GM21786 (cell line): ENCODE measurements around the gene IDUA.

Experiments used
- ATAC-seq: cut with Tn5 transposase; IDR thresholded peaks from one replicate; pipeline ENCODE4 v1.9.1; 2021; ENCODE audit not compliant: unreplicated experiment

IDUA gene

DNA sequence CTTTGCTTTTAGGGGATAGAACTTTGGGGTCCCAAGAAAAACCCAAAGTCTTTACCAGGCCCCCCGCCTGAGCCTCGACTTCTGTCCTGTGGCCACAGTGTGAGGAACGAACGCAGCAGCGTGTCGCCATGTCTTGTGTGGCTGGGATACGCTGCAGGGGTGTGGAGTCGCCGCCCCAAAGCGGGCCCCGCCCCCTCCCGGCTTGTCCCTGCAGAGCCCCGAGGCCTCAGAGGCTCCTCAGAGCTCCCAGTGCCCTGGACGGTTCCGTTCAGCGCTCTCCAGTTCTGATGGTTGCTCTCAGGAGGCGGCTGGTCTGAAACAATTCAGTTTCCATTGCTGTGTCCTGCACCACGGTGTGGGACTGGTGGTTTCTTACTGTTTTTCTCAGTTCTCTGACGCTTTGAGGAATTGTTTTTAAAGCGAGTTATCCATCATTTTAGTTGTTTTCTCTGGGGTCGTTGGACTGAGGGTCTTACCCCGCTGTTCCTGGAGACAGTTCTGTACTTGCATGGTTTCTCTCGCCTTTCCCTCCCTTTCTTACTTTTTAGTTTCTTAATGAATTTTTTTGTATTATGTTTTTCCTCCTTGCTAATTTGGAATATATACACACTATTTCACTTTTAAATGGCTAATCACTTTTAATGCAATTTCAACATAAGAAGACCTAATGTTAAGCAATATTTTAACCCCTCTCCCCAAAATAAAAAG, 1.6 kb upstream of the IDUA start:
- ATAC-seq = no peak

- no peak for ATAC-seq
Measured at GRCh38 chr4:986428-986878, 391 bp upstream of the IDUA start.

- ATAC-seq = no peak
Measured at GRCh38 chr4:987624-988513, 1.0 kb downstream of the IDUA start.

DNA sequence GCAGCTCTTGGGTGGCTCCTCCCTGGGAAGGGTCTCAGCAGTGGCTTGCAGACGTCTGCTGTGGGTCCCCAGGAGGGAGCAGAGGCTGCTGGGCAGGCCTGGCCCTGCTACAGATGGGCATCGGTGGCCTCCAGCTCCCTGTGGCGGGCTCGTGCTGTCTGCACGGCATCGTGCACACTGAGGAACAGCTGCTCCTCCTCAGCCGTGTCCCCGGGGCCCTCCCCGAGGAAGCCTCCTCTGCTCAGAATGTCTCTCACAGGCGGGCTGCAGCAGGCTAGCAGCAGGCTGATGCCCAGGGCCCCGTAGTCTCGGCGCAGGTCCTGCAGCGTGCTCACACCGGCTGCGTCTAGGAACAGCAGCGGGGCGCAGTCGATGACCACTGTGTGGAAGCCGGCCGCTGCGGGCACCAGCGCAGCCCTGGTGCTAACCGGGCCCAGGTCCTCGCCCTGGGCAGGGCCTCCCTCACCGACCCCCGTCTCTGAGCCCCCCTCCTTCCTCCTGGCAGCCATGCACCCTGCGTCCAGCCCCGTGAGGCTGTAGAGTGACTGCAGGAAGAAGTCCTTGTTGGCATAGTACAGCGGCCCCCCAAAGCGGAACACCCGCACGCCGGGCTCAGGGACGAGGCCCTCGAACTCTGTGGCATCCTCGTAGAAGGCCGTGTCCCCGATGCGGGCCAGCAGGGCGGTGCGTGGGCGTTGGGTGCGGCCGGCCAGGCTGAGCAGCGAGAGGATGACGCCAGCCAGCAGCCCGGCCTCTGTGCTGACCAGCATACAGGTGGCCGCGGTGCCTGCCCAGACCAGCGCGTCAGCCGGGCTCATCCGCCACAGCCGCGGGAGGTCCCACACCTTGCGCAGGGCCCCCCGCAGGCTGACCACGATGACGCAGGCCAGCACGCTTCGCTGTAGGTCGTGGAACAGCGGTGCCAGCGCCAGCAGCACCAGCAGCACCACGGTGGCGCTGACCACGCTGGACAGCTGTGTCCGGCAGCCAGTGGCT, 2.2 kb downstream of the IDUA start:
- no peak for ATAC-seq

DNA sequence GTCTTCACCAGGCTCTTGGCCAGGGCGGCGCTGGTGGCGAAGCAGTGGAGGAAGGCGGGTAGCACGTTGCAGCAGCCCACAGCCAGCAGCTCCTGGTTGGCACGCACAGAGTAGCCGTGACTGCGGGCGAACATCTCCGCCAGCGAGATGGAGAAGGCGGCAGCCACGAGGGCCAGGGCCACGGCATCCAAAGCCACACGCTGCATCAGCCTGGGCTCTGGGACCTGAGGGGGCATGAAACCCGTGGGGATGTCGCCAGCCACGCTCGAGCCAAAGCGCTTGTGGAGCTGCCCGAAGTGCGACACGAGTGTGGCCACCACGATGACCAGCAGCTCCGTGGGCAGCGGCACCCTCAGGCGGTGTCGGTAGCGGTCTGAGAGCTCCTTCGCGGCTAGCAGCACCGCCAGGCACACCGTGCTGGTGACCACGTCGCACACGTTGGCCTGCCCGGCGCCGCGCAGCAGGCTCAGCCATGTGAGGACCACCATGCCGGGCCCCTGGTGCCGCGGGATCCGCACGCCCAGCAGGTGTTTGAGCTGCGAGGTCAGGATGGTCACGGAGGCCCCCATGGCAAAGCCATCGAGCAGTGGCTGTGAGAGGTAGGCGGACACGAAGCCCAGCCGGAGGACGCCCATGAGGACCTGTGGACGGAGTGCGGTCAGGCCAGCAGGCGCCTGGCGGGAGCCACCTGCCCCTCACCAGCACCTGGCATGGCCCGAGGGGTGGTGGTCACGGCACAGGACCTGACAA, 3.1 kb downstream of the IDUA start:
- ATAC-seq = no peak

DNA sequence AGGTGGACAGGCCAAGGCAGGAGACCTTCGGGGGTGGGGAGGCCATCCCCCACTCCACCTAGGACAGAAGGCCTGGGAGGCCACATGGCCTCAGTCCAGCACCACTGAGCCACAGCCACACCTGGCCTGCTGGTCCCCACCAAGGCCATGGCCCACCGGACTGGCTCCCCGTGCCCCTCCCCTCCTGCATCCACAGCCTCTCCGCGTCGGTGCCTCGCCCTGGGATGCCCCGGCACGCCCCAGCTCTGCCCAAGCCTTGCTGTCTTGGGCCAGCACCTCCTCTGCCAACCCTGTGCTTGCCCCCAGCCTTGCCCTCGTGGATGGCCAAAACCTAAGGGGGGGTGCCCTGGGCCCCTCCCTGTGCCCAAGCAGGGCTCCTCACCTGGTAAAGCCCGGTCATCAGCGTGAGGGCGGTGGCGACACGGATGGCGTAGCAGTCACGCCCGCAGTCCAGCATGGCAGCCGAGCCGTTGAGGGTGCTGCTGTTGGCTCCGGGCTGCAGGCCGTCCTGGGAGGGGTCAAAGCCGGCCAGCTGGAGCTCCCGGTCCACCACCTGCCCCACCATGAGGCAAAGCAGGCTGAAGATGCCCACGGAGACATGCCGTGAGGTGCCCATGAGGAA, 4.0 kb downstream of the IDUA start:
- no peak for ATAC-seq

DNA sequence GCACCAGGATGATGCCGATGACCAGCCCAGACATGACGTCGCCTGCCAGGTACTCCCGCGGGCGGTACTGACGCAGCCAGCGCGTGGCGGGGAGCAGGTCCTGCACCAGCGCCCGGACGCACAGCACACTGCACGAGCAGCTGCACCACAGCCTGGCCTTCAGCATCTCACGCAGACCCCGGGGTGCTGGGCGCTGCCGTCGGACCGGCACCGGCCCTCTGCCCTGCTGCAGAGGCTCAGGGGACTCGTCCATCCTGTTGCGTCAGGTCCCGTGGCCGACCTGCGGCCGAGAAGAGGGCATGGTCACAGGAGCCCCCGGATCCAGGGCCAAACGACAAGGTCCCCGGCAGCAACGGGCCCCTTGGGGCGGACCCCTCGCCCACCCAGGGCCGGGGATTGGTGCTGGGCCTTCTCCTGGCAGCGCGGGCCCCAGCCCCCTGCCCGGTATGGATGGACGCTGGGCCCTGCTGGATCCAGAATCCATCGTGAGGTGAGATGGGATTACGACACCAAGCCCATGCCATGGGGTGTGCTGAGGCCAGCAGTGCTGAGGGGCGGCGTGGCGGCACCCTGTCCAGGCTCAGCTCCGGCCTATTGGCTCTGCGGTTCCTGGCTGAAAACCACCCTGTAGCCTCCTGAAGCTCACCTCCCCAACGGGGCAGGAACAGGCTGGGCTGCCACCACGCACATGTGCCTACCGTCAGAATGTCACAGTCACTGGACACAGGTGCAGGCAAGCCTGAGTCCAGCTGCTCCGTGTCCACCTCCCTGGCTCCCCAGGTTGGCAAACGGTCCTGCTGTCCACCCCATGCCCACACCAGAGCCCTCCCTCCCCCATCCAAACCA, 4.8 kb downstream of the IDUA start:
- ATAC-seq = no peak

- ATAC-seq = no peak
Measured at GRCh38 chr4:992297-993110, 5.7 kb downstream of the IDUA start.

DNA sequence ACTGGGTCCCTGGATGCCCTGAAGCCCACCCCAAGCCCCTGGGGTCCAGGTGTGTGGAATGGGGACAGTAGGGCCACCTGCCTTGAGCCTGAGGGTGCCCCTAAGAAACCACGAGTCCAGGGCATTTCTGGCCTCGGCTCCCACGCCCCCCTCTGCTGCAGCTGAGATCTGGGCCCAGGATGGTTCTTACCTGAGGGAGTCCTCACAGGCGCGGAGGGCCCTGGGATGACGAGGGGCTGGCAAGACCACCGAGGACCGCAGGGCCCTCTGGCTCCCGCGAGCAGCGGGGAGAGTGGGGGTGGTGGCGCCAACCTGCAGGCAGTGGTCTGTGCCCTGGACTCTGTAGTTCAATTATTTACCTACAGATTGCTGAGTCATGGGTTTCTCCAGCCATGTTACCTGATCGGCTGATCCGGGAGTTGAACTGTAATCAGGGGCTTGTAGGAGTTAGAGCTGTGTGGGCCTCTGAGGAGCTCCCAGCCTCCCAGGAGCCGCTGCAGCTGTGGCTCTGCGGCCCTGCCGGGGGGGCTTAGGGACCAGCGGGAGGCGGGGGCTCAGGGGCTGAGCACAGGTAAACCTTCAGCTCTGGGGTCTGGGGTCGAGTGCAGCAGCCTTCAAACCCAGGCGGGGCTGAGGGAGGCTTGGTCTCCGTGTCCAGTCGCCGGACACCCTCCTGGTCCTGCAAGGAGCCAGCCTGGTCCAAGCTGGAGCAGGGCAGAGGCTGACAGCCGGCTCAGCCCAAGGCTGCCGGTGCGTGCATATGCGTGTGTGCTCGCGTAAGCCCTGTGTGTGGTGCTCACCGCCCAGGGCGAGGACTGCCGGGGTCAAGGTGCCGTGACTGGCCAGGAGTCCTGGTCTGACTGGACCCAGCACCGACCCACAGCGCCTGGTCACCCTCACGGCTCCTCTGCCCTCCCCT, 6.5 kb downstream of the IDUA start, which contains the start of gene SLC26A1:
Gene SLC26A1, minus strand, starts transcription at position 294 of the 919 bp plus-strand sequence. CDS start 1,701 bp downstream, outside the sequence.
- ATAC-seq = no peak

- no peak for ATAC-seq
Measured at GRCh38 chr4:995311-996026, 8.6 kb downstream of the IDUA start.

DNA sequence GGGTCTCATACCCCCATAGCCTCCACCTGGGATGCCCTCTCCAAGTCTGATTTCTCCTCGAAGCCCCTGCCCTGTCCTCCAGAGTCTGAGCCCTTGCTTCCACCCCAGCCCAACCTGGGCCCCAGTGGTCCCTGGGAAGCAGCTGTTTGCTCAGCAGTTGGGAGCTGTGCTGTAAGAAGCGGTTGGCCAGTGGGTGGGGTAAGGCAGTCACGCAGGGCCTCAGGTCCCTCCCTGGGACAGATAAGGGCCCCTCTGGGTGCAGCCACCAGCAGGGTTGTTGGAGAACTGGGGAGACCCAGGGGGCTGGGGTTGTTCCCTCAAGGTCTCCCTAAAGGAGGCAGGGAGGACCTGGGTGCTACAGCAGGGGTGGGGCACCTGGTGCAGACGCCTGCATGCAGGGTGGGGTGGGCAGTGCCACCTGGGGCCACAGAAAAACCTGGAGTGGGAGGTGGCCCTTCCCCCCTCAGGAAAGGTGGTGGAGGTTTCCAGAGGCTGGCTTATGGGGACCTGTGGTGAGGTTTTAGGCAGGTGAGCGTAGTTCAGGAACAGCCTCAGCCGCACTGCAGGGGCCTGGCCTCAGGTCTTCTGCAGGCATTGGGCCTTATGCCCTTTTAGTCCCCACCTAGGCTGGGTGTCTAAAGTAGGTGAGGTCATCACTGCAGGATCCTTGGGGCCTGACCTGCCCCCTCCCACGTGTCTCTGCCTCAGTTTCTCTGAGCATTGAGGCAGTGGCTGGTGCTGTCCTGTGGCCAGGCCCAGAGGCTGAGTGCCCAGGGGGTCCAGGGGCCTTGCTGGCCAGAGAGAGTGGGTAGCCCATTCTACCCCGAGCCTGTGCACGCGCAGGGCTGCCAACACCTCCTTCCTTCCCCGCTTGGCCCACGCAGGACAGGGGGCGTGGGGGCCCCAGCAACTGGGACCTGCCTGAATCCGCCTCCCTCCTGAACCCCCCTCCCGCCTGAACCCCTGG, 9.5 kb downstream of the IDUA start:
- ATAC-seq = no peak

- ATAC-seq = no peak
Measured at GRCh38 chr4:996997-997374, 10.1 kb downstream of the IDUA start.

DNA sequence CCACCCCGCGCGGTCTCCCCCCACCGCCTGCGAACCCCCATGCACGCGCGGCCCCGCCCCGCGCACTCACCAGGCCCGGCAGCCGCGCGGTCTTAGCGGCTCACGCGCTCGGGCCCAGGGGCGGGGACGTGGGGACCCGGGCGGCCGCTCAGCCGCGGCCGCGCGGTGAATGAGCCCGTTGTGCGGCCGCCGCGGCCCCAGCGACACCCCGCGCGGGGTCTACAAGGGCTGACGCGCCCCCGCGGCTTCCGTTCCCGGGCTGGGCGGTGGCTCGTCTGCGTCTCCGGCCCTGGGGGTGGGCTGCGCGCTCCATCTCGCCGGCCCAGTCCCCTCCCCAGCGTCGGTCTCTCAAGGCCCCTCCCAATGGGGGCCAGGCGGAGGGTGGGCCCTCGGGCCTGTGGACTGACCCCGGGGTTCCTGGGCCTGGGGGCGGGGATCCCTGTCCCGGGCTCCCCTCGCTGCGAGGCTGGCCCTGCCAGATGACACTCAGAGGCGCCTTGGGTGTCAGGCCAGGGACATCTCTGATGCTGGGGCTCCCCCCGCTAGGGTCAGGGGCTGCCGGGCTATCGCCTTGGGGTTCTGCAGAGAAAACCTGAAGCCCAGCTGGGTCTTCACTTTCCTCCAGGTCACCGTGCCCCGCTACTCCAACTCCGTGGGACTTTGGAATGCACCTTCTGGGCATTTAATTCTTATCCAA, 10.7 kb downstream of the IDUA start:
- no peak for ATAC-seq

DNA sequence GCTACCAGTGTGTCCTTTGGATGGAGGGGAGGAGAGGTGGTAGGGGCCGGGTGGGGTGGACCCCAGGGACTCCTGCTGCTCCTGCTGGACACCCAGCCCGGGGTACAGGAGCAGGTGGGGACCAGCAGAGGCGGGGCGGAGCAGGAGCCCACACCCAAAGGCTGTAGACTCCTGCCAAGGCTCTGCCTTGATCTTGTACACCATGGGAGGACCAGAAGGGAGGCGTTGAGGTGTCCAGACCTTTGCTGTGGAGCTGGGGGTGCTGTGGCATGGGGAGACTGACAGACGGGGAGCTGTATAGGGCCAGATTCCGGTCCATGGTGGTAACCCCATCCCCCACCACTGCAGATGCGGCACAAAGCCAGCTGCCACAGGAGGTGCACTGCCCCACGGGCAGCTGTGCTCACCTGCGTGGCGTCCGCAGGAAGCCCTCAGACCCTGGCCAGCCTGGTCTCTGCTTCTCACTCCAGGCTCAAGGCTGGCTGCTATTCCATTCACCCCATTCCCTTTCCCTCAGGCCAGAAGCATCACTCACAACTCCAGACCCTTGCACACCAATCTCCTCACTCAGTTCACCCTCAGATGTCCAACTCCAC, 11.3 kb downstream of the IDUA start:
- no peak for ATAC-seq
